ENCODE data around the gene HEMGN.

HEMGN gene

DNA sequence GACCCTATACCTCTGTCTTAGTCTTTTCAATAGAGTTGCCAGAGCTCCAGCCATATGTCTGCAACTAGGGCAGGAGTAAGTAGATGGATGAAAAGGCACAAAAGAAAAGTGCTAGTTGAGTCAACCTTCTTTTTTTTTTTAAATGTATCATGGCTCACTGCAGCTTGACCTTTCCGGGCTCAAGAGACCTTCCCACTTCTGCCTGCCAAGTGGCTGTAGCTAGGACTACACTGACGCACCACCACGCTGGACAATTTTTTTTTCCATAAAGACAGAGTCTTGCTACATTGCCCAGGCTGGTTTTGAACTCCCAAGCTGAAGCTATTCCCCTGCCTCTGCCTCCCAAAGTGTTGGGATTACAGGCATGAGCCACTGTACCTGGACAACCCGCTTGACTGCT, 57.6 kb downstream of the HEMGN start:
- no peak overlapping the region for H3K9ac ChIP-seq (ENCODE audit: low read length in 5 of 5)
- H3K4me3 ChIP-seq (ENCODE audit: low read depth in 1 of 5, low read length in 5 of 5): no peak overlapping the region
- no peak overlapping the region for H3K27ac ChIP-seq (ENCODE audit: low read depth, low read length)
- no peaks in the 10 kb centered on the region for H3K27me3 ChIP-seq (ENCODE audit: control insufficient read depth in 5 of 5, insufficient read depth in 4 of 5, low read length in 5 of 5)
- H3K4me1 ChIP-seq (ENCODE audit: control insufficient read depth in 5 of 5, insufficient read depth in 5 of 5, low read length in 5 of 5): peaks cover 9 to 23% (median 18%) of the 10 kb centered on the region in 5 donors
- no peaks in the 10 kb centered on the region for H3K36me3 ChIP-seq (ENCODE audit: control insufficient read depth in 5 of 5, insufficient read depth in 5 of 5, low read length in 5 of 5)
- no peaks in the 10 kb centered on the region for H3K9me3 ChIP-seq (ENCODE audit: control insufficient read depth in 5 of 5, low read length in 5 of 5)
